Measurements from ENCODE around the gene ADORA1.

Gene ADORA1

DNA sequence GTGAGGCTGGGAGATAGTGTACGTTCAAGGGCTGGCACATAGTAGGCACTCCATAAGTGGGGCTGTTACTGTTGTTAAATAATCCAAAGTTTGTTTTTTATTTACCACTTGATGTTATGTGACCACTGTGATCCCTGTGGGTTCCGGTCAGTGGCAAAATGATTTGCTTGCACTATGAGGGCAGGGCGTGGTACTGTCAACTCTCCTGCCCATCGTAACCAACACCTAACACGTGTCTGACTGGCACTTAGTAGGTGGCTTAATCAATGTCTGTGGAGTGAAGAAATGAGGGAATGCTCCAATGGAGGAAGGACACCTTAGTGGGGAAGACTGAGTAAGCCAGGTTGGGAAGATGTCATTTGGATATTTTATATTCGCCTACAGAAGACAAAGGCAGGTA lies 14.6 kb downstream of the ADORA1 start:
- TF ChIP-seq, protein P1, sequence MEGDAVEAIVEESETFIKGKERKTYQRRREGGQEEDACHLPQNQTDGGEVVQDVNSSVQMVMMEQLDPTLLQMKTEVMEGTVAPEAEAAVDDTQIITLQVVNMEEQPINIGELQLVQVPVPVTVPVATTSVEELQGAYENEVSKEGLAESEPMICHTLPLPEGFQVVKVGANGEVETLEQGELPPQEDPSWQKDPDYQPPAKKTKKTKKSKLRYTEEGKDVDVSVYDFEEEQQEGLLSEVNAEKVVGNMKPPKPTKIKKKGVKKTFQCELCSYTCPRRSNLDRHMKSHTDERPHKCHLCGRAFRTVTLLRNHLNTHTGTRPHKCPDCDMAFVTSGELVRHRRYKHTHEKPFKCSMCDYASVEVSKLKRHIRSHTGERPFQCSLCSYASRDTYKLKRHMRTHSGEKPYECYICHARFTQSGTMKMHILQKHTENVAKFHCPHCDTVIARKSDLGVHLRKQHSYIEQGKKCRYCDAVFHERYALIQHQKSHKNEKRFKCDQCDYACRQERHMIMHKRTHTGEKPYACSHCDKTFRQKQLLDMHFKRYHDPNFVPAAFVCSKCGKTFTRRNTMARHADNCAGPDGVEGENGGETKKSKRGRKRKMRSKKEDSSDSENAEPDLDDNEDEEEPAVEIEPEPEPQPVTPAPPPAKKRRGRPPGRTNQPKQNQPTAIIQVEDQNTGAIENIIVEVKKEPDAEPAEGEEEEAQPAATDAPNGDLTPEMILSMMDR (IDR thresholded peaks at IDR 0.05): no peak

DNA sequence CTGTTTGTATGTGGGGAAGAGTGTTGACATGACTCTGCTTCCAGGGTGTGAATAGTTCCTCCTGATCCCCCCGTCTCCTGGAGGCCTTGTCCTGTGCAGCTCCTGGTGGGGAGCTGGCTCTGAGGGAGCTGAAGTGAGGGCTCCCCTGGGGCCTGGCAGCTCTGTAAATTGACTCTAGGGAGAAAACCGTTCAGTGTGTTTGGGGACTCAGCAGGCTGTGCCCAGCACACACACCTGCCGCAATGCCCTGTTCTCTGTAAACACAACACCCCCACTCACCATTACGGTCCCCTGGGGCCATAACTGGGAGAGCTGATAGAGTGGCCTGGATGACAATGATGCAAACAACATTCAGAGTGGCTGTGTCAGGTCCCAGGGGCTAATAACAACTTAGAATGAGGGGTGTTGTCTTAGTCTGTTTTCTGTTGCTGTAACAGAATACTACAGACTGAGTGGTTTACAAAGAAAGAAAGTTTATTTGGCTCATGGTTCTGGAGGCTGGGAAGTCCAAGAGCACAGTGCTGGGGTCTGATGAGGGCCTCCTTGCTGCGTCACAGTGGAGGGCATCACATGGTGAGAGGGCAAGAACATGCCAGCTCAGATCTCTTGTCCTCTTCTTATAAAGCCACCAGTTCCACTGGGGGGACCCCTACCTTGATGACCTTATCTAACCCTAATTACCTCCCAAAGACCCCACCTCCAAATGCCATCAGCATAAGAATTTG lies 15.3 kb downstream of the ADORA1 start:
- TF ChIP-seq, protein P1 (IDR thresholded peaks at IDR 0.05): no peak

DNA sequence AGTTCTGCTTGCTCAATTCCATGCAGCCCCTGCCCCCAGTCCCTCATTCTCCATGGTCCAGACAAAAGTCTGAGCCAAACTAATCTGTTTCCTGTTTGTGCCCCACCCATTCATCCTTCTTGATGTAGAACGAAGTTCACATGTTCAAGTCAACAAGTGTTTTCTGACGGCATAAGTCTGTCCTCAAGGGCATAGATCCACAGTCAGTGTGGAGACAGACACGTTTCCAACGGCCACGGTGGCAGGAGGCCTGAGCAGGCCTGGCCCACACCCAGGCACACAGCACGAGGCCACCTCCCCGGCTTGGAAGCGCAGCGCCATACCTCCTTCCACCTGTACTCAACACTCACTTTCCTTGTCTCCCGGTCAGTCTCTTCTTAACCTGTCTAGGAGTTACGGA lies 16.1 kb downstream of the ADORA1 start:
- TF ChIP-seq, protein P1 (IDR thresholded peaks at IDR 0.05): no peak

DNA sequence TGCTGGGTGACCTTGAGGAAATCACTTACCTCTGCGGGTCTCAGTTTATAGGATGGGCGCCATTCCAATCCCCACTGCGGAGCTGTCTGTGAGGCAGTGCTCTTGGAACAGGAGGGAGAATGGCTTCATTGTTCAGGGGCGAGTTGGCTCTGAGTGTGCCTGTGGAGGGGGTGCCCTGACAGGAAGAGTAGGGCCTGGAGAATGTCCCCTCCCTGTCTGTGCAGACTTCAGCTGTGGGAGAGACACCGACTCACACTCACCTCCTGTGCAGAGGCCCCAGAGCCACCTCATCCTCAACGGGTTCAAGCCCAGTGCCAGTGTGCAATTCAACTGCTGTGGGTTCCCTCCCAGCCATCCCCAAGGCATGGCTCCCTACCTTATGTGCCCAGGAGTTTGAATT lies 17.1 kb downstream of the ADORA1 start:
- TF ChIP-seq, protein P1 (IDR thresholded peaks at IDR 0.05): no peak

DNA sequence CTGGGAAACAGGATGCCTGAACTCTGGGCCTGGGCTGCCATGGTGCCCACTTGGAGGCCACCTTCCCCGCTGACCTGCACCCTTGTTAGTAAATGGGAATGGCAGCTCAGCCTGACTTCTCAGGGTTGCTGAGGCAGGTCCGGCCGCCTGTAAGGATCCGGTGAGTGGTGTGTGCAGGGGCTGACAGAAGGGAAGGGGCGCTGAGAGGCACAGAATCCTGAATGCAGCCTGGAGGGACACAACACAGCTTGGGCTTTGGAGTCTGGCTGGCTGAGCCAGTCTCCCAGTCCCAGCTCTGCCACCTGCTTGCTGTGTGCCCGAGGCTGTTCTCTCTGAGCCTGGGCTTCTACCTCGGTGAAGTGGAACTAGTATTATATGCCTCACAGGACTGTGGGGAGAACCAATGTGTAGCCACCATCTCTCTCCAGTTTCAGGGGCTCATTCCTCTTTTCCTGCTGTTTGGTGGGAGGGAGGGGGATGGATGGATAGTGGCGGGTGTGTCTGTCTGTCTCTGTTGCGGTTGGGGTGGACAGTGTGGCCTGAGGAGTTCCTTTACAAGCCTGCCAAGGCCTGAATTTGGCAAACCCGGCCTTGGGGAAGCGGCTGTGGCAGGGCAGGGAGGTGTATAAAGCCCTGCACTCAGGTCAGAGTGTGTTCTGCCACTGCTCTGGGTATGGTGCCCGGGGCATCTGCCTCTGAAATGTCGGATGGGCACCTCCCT lies 18.0 kb downstream of the ADORA1 start:
- TF ChIP-seq, protein P1 (IDR thresholded peaks at IDR 0.05): no peak

DNA sequence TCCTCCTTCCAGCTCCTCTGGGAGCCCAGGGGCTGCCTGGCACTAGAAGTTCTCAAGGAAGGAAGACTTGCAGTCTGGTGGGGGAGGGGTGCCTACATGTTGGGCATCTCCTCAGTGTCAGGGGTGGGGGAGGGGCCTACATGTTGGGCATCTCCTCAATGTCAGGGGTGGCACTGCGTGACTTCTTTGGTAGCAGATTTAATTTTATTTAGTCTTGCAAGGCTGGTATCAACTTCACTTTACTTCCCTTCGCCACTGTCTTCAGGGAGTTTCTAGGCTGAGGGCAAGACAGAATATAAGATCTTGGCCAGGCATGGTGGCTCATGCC lies 18.5 kb downstream of the ADORA1 start:
- TF ChIP-seq, protein P1 (IDR thresholded peaks at IDR 0.05): no peak

DNA sequence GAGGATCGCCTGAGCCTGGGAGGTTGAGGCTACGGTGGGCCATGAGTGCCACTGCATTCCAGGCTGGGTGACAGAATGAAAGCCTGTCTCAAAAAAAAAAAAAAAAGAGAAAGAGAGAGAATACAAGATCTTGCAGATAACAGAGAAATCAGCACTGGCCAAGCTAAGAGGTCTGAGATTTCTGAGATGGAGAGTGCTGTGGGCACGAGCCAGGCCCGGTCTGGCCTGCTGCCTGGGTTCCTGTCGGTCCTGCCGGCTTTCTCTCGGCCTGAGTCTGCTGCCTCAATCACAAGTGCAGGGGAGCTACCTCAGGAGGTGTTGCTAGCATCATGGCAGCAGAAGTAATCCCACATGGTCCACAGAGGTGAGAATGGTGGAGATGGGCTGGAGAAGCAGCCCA lies 19.0 kb downstream of the ADORA1 start:
- TF ChIP-seq, protein P1 (IDR thresholded peaks at IDR 0.05): no peak
